Thyroid gland (tissue), 4 donors: ENCODE results near the gene DIP2C.

ENCODE experiments used
- CTCF ChIP-seq, 6 experiments: fragments of 200-600 bp in 3 of 6; fragments of 450-650 bp in 3 of 6; sonication (generic) in 3 of 6; IDR thresholded peaks; one replicate each; pipeline ENCODE4 v1.5.1; 2016 to 2019; ENCODE audit warnings: antibody characterized with exemption in 6 of 6, mild to moderate bottlenecking in 2 of 6, inconsistent platforms in 1 of 6, moderate library complexity in 1 of 6
- POLR2A ChIP-seq, 2 donors: fragments of 450-650 bp; IDR thresholded peaks; one replicate each; pipeline ENCODE4 v1.6.1; 2017; ENCODE audit warnings: antibody characterized with exemption in 2 of 2, mild to moderate bottlenecking in 2 of 2, moderate library complexity in 1 of 2

- TF ChIP-seq CTCF (IDR thresholded peaks at IDR 0.05) (no peak), POLR2A (IDR thresholded peaks at IDR 0.05) (no peak)
Measured at GRCh38 chr10:488081-488932, 201.2 kb downstream of the DIP2C start.
